SK-N-SH (cell line): ENCODE results near the gene ARHGEF28.

Experiments used
- CTCF ChIP-seq: fragments of 200-600 bp; sonication (generic); IDR thresholded peaks from 2 replicates; pipeline ENCODE4 v1.6.1; 2017; ENCODE audit warnings: antibody characterized with exemption, mild to moderate bottlenecking, moderate library complexity
- EZH2phosphoT487 ChIP-seq: fragments of 200-600 bp; sonication (generic); IDR thresholded peaks from 2 replicates; pipeline ENCODE4 v1.6.1; 2017; ENCODE audit warnings: low read depth, mixed run types, mild to moderate bottlenecking, antibody characterized with exemption, moderate library complexity, borderline replicate concordance
- MEF2A ChIP-seq: IDR thresholded peaks from 2 replicates; pipeline ENCODE4 v1.4.0; 2012; ENCODE audit warnings: low read depth, borderline replicate concordance
- NRF1 ChIP-seq: IDR thresholded peaks from 2 replicates; pipeline ENCODE4 v1.6.1; 2012; ENCODE audit warnings: low read depth, mild to moderate bottlenecking, low read length
- POLR2AphosphoS5 ChIP-seq: IDR thresholded peaks from 2 replicates; pipeline ENCODE4 v1.6.1; 2012; ENCODE audit warnings: low read depth, low read length
- SMC3 ChIP-seq: IDR thresholded peaks from 2 replicates; pipeline ENCODE4 v1.6.1; 2012; ENCODE audit warnings: low read depth, low read length, improper control_type of control experiment
- TAF1 ChIP-seq: IDR thresholded peaks from 2 replicates; pipeline ENCODE4 v1.6.1; 2012; ENCODE audit warnings: low read depth, mild to moderate bottlenecking, low read length, moderate library complexity, borderline replicate concordance
- USF1 ChIP-seq: IDR thresholded peaks from 2 replicates; pipeline ENCODE4 v1.4.0; 2012; ENCODE audit warnings: low read depth, borderline replicate concordance
- YY1 ChIP-seq: IDR thresholded peaks from 2 replicates; pipeline ENCODE4 v1.4.0; 2012; ENCODE audit warnings: low read depth, mild to moderate bottlenecking

- no peak for TF ChIP-seq CTCF
- no peak for TF ChIP-seq USF1
- TF ChIP-seq POLR2AphosphoS5, result no peak
- TF ChIP-seq TAF1, result no peak
- TF ChIP-seq MEF2A, result no peak
- no peak for TF ChIP-seq YY1
- no peak for TF ChIP-seq EZH2phosphoT487
- no peak for TF ChIP-seq SMC3
- TF ChIP-seq NRF1, result no peak
These were observed 133.8 kb downstream of the ARHGEF28 start for GRCh38 chr5:73759771-73760170.
